ENCODE measurements around the gene CTNNBL1. TPM values are rescaled to one million over a fixed set of nuclear protein-coding genes. Genes with fewer than 3 reads are reported as not detected.
A peak's percentile ranks its signal among the peaks of the same experiment; 100 is the strongest.

CTNNBL1 gene
- total RNA-seq, 1 donor from 2014 or later = 93.5 TPM

- H3K4me3 Mint-ChIP-seq = no peak overlapping the region
- intact Hi-C loops (cut with micrococcal nuclease) = loop anchor here (5.0 kb wide), 1 partner anchor 72 kb away; no protein-coding TSS in a partner anchor
- no peak overlapping the region for H3K27ac Mint-ChIP-seq
These were observed 227.0 kb downstream of the CTNNBL1 start for GRCh38 chr20:37920679-37921322.

GRCh38 chr20:37921341-37921929 lies 227.6 kb downstream of the CTNNBL1 start:
- H3K27ac Mint-ChIP-seq = peak overlapping the region; percentile 20
- no peak for DNase-seq (ENCODE audit: low spot score)
- H3K27me3 Mint-ChIP-seq (ENCODE audit: insufficient read depth) = peaks cover 13% of the 10 kb centered on the region
- no peaks in the 10 kb centered on the region for H3K36me3 Mint-ChIP-seq (ENCODE audit: low read depth)
- no peaks in the 10 kb centered on the region for H3K9me3 Mint-ChIP-seq
- intact Hi-C loops (cut with micrococcal nuclease) = loop anchor here (5.0 kb wide), 1 partner anchor 71 kb away; no protein-coding TSS in a partner anchor
- H3K4me1 Mint-ChIP-seq (ENCODE audit: low read depth) = peaks cover 16% of the 10 kb centered on the region
- H3K4me3 Mint-ChIP-seq = no peak overlapping the region

More at GRCh38 chr20:37920679-37921322, 227.0 kb downstream of the CTNNBL1 start:
- Mint-ChIP-seq H3K36me3 (ENCODE audit: low read depth) (no peaks in the 10 kb centered on the region), H3K9me3 (no peaks in the 10 kb centered on the region), H3K4me1 (ENCODE audit: low read depth) (peaks cover 16% of the 10 kb centered on the region), H3K27me3 (ENCODE audit: insufficient read depth) (peaks cover 17% of the 10 kb centered on the region)
- no peak for DNase-seq (ENCODE audit: low spot score)

Other genes starting within 250 kb of the CTNNBL1 start
- gene NNAT, start 172.8 kb upstream of the CTNNBL1 start, total RNA-seq = 0.29 TPM in 1 of 2 replicates, not detected in the other
- gene BLCAP, start 166.2 kb upstream of the CTNNBL1 start, total RNA-seq = 30.9 and 32.1 TPM in 2 replicates
- 0.29 TPM in 1 of 2 replicates, not detected in the other for gene VSTM2L, start 209.1 kb downstream of the CTNNBL1 start, total RNA-seq